Measurements from ENCODE around the gene GIPR.

DNA sequence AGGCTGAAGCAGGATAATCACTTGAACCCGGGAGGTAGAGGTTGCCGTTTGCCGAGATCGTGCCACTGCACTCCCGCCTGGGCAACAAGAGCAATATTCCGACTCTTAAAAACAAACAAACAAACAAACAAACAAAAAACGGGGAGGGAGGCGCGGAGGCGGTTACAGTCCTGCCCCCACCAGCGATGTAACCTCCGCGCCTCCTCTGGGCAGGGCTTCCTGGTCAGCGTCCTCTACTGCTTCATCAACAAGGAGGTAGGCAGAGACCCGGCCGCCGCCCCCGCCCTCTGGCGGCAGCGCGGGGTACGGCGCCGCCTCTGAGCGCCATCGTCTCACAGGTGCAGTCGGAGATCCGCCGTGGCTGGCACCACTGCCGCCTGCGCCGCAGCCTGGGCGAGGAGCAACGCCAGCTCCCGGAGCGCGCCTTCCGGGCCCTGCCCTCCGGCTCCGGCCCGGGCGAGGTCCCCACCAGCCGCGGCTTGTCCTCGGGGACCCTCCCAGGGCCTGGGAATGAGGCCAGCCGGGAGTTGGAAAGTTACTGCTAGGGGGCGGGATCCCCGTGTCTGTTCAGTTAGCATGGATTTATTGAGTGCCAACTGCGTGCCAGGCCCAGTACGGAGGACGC lies 13.5 kb downstream of the GIPR start:
- TF ChIP-seq EZH2 (IDR thresholded peaks at IDR 0.05) (no peak), POLR2AphosphoS5 (IDR thresholded peaks at IDR 0.05; ENCODE audit: borderline replicate concordance, low read depth, low read length) (no peak), FOXP2 (optimal IDR thresholded peaks at IDR 0.05; ENCODE audit: control extremely low read depth, extremely low read length, insufficient read depth) (peak; percentile 26)

Data from SK-N-MC (cell line).